ENCODE measurements around the gene MRPL12.

DNA sequence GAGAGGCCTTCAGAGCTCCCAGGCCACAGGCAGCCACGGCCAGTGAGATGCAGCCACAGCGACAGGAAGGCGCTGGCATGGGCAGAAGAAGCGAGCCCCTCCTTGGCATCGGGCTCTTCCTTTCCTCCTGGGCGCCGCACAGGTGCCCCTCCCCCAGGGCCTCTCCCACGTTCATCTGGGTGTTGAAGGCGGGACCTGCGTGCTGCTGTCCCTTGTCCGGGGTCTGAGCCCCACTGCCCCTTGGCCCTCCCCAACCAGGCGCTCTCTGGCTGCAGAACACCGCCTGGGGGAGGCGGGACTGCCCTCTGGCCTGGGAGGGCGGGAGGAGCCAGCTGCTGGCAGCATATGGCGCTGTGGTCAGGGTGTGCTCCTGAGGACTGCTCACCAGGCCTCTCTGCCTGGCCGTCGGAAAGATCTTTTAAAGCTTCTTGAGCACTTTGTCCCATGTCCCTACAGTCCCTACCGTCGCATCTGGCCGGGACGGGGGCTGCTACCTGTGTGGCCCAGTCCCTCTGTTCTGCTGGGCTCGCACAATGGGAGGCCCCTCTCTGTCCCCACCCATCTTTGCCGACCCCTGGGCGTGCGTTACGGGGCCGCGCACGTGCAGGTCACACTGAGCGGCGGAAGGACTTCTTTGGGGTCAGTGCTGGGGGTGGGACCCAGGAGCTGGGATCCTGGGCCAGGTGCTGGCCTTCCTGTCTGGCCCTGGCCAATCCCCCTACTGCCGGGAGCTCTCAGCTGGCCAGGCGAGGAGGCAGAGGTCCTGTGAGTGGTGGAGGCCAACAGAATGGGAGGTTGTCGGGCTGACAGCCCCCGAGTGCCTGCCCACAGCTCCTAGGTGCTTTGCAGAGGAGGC is 10.6 kb downstream of the MRPL12 start:
- TF ChIP-seq, protein P1, sequence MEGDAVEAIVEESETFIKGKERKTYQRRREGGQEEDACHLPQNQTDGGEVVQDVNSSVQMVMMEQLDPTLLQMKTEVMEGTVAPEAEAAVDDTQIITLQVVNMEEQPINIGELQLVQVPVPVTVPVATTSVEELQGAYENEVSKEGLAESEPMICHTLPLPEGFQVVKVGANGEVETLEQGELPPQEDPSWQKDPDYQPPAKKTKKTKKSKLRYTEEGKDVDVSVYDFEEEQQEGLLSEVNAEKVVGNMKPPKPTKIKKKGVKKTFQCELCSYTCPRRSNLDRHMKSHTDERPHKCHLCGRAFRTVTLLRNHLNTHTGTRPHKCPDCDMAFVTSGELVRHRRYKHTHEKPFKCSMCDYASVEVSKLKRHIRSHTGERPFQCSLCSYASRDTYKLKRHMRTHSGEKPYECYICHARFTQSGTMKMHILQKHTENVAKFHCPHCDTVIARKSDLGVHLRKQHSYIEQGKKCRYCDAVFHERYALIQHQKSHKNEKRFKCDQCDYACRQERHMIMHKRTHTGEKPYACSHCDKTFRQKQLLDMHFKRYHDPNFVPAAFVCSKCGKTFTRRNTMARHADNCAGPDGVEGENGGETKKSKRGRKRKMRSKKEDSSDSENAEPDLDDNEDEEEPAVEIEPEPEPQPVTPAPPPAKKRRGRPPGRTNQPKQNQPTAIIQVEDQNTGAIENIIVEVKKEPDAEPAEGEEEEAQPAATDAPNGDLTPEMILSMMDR (IDR thresholded peaks at IDR 0.05; ENCODE audit: poor library complexity), result no peak
- TF ChIP-seq EZH2 (IDR thresholded peaks at IDR 0.05; ENCODE audit: borderline replicate concordance), result no peak

Measured in hepatocyte (in vitro differentiated cells).